ENCODE data around the gene ZFYVE9. TPM values are rescaled to one million over a fixed set of nuclear protein-coding genes. Genes with fewer than 3 reads are reported as not detected.

The ZFYVE9 gene
- total and polyA plus RNA-seq, 2 of the 13 experiments (the other 11 are each of a cell fraction or from before 2014, with no cell fraction given), result 9.2 to 19.8 TPM

DNA sequence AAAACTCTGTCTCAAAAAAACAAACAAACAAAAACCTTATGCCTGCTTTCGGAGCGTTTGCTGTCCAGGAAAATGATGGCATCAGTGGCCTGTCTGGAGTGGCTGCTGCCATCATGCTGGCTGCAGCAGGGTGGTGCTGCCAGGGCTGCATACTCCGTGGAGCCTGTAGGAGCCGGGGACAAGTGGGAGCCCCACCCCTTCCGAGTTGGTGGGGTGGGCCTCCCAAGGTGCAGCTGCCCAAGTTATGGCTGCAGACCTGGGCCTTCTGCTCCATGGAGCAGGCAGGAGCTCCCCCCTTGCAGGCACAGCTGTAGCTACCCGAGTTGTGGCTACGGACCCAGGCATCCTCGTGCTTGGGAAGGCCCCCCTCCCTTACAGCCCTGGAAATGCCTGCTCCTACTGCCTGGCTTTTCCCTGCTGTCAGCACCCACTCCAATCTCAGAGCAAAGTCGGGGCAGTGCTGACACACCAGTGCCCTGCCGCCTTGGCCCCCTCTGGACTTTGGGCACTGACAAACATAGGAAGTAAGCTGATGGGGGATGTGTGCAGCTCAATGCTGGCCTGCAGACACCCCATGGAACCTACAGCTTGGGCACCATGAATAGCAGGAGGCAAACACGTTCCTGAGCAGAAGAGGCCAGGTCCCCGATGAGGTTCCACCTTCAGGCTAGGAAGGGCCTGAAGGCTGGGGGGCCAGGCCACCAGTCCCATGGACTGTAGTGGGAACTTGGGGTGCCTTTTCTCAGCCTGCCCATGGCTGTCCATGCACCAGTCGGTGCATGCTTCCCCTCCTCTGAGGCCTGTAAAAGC lies 163.7 kb downstream of the ZFYVE9 start (continued):
- TF ChIP-seq ZBTB42 (CRISPR knock-in tag; IDR thresholded peaks at IDR 0.05) (0 out of 2 replicates have a peak, but pooled peaks have one; percentile 56), ZNF569 (CRISPR knock-in tag; IDR thresholded peaks at IDR 0.05; ENCODE audit: borderline replicate concordance) (no peak), EHMT2 (IDR thresholded peaks at IDR 0.05; ENCODE audit: borderline replicate concordance, low read depth, low read length) (0 out of 2 replicates have a peak, but pooled peaks have one; percentile 28), ZNF550 (CRISPR knock-in tag; IDR thresholded peaks at IDR 0.05; ENCODE audit: borderline replicate concordance) (no peak), ZNF580 (CRISPR knock-in tag; IDR thresholded peaks at IDR 0.05; ENCODE audit: borderline replicate concordance, low read depth) (peak; percentile 62; the same call in 1 of the 2 replicates), EED (CRISPR knock-in tag; IDR thresholded peaks at IDR 0.05) (no peak), NR2F6 (IDR thresholded peaks at IDR 0.05) (no peak), NR2F6 (CRISPR knock-in tag; IDR thresholded peaks at IDR 0.05) (peak; percentile 65), ZKSCAN8 (CRISPR knock-in tag; IDR thresholded peaks at IDR 0.05; ENCODE audit: borderline replicate concordance) (0 out of 2 replicates have a peak, but pooled peaks have one; percentile 51), ZNF281 (CRISPR knock-in tag; IDR thresholded peaks at IDR 0.05; ENCODE audit: borderline replicate concordance) (peak; percentile 96), AGO2 (optimal IDR thresholded peaks at IDR 0.05; ENCODE audit: low read depth, low read length) (peak; percentile 22), ZSCAN31 (CRISPR knock-in tag; IDR thresholded peaks at IDR 0.05; ENCODE audit: low read depth) (no peak), ELF4 (CRISPR knock-in tag; IDR thresholded peaks at IDR 0.05; ENCODE audit: borderline replicate concordance) (no peak), FOXC1 (CRISPR knock-in tag; IDR thresholded peaks at IDR 0.05; ENCODE audit: borderline replicate concordance) (no peak), ZNF10 (CRISPR knock-in tag; IDR thresholded peaks at IDR 0.05; ENCODE audit: borderline replicate concordance, low read depth) (no peak), SRSF1 (optimal IDR thresholded peaks at IDR 0.05; ENCODE audit: low read depth, low read length) (peak; percentile 58), ZMYM4 (CRISPR knock-in tag; IDR thresholded peaks at IDR 0.05) (peak; percentile 72), PAF1 (CRISPR knock-in tag; IDR thresholded peaks at IDR 0.05) (no peak), ATF7-NPFF (CRISPR knock-in tag; IDR thresholded peaks at IDR 0.05; ENCODE audit: low read depth) (no peak), ZNF770 (CRISPR knock-in tag; IDR thresholded peaks at IDR 0.05) (no peak; the same call in 1 of the 2 replicates)
- TF ChIP-seq, protein P1, sequence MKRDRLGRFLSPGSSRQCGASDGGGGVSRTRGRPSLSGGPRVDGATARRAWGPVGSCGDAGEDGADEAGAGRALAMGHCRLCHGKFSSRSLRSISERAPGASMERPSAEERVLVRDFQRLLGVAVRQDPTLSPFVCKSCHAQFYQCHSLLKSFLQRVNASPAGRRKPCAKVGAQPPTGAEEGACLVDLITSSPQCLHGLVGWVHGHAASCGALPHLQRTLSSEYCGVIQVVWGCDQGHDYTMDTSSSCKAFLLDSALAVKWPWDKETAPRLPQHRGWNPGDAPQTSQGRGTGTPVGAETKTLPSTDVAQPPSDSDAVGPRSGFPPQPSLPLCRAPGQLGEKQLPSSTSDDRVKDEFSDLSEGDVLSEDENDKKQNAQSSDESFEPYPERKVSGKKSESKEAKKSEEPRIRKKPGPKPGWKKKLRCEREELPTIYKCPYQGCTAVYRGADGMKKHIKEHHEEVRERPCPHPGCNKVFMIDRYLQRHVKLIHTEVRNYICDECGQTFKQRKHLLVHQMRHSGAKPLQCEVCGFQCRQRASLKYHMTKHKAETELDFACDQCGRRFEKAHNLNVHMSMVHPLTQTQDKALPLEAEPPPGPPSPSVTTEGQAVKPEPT (CRISPR knock-in tag; IDR thresholded peaks at IDR 0.05; ENCODE audit: low read depth), result no peak

All from HepG2 (cell line).